Left renal cortex interstitium (tissue), 4 donors: ENCODE results near the gene LRRC66. TPM values are rescaled to one million over a fixed set of nuclear protein-coding genes. Genes with fewer than 3 reads are reported as not detected.

Experiments
- DNase-seq, 4 donors: peaks; one replicate each; pipeline ENCODE4 v3.0.0-alpha.2; 2013; ENCODE audit warnings: low read depth in 4 of 4, low spot score in 2 of 4, missing footprints in 1 of 4
- polyA plus RNA-seq, 4 donors: library from polyadenylated mRNA; unstranded; fragments of 120-200 nt; gene quantifications; one replicate each; pipeline ENCODE4 v1.2.1, GENCODE V29; 2013; ENCODE audit not compliant: insufficient read length in 4 of 4

Gene LRRC66
- polyA plus RNA-seq, 4 donors, result 0.52 to 1.2 (median 0.86) TPM

GRCh38 chr4:52015366-52015765, 4.8 kb downstream of the LRRC66 start:
- DNase-seq, result no peak

- DNase-seq, result no peak
Measured at GRCh38 chr4:52014903-52015302, 5.3 kb downstream of the LRRC66 start.

GRCh38 chr4:52012651-52013050, 7.5 kb downstream of the LRRC66 start:
- DNase-seq, result no peak

- no peak for DNase-seq
Measured at GRCh38 chr4:52010986-52011385, 9.2 kb downstream of the LRRC66 start.

GRCh38 chr4:52006887-52007286, 13.3 kb downstream of the LRRC66 start:
- DNase-seq, result no peak

GRCh38 chr4:52005604-52006273, 14.4 kb downstream of the LRRC66 start:
- DNase-seq, result no peak

GRCh38 chr4:52004414-52004813, 15.7 kb downstream of the LRRC66 start:
- no peak for DNase-seq

- DNase-seq, result no peak
Measured at GRCh38 chr4:52001616-52002015, 18.5 kb downstream of the LRRC66 start.

- no peak for DNase-seq
Measured at GRCh38 chr4:51999250-51999649, 20.9 kb downstream of the LRRC66 start.

GRCh38 chr4:51998837-51999236, 21.3 kb downstream of the LRRC66 start:
- no peak for DNase-seq

GRCh38 chr4:51997647-51998046, 22.5 kb downstream of the LRRC66 start:
- DNase-seq, result no peak

GRCh38 chr4:51995647-51996220, 24.4 kb downstream of the LRRC66 start:
- no peak for DNase-seq

GRCh38 chr4:51965862-51966261, 54.3 kb downstream of the LRRC66 start:
- no peak for DNase-seq

- peak in 1 of 4 donors; percentile 15 for DNase-seq
Measured at GRCh38 chr4:51963841-51964517, 56.2 kb downstream of the LRRC66 start.

- DNase-seq, result no peak
Measured at GRCh38 chr4:51960486-51960885, 59.7 kb downstream of the LRRC66 start.

GRCh38 chr4:51958199-51958968, 61.8 kb downstream of the LRRC66 start:
- no peak for DNase-seq

Other genes starting within 250 kb of the LRRC66 start
- 10 to 100 TPM; 49.1 to 70.1 (median 55.6) TPM for gene DCUN1D4, start 177.2 kb downstream of the LRRC66 start, polyA plus RNA-seq
- gene SGCB, start 17.9 kb upstream of the LRRC66 start, polyA plus RNA-seq, result 10 to 100 TPM; 39.1 to 53.1 (median 51.2) TPM
- gene SPATA18, start 30.9 kb upstream of the LRRC66 start, polyA plus RNA-seq, result 1 to 10 TPM; 1.1 to 1.7 (median 1.4) TPM